ENCODE data around the gene ELL2. TPM values are rescaled to one million over a fixed set of nuclear protein-coding genes. Genes with fewer than 3 reads are reported as not detected.

Gene ELL2
- total RNA-seq, 1 donor from 2014 or later: 14.2 TPM

- Histone ChIP-seq H2AFZ (replicated peaks) (no peak overlapping the region), H3K36me3 (no peaks in the 10 kb centered on the region), H3K4me3 (no peak overlapping the region), H3K4me1 (peaks cover 29% of the 10 kb centered on the region), H3K79me2 (ENCODE audit: low read depth) (no peaks in the 10 kb centered on the region), H4K20me1 (ENCODE audit: low read depth) (no peaks in the 10 kb centered on the region), H3K9me3 (ENCODE audit: low read depth) (no peaks in the 10 kb centered on the region), H3F3A (ENCODE audit: low read depth) (peaks cover 14% of the 10 kb centered on the region), H3K4me2 (no peak overlapping the region), H3K27ac (no peak overlapping the region), H3K9ac (no peak overlapping the region), H3K27me3 (no peaks in the 10 kb centered on the region)
- no peak overlapping the region for H3K4me3 Mint-ChIP-seq
- H3K27me3 Mint-ChIP-seq (ENCODE audit: insufficient read depth, low read depth): no peaks in the 10 kb centered on the region
- peaks cover 14% of the 10 kb centered on the region for H3K4me1 Mint-ChIP-seq
- TF ChIP-seq EZH2 (IDR thresholded peaks at IDR 0.05) (no peak), EZH2phosphoT487 (IDR thresholded peaks at IDR 0.05) (no peak), CTCF (IDR thresholded peaks at IDR 0.05) (no peak)
- no peak for DNase-seq (ENCODE audit: low spot score)
- H3K27ac Mint-ChIP-seq: no peak overlapping the region
- H3K36me3 Mint-ChIP-seq: no peaks in the 10 kb centered on the region
- no peaks in the 10 kb centered on the region for H3K9me3 Mint-ChIP-seq
Observed at GRCh38 chr5:95942414-95942813, 19.2 kb downstream of the ELL2 start.

GRCh38 chr5:95941756-95942155 is 19.9 kb downstream of the ELL2 start:
- H3K36me3 Mint-ChIP-seq: no peaks in the 10 kb centered on the region
- peaks cover 14% of the 10 kb centered on the region for H3K4me1 Mint-ChIP-seq
- Histone ChIP-seq H3K4me2 (peak overlapping the region; percentile 75), H3K27ac (peak overlapping the region; percentile 81), H2AFZ (replicated peaks) (no peak overlapping the region), H3K27me3 (no peaks in the 10 kb centered on the region), H3F3A (ENCODE audit: low read depth) (peaks cover 14% of the 10 kb centered on the region), H3K36me3 (no peaks in the 10 kb centered on the region), H3K9ac (no peak overlapping the region), H4K20me1 (ENCODE audit: low read depth) (no peaks in the 10 kb centered on the region), H3K4me3 (no peak overlapping the region), H3K4me1 (peaks cover 29% of the 10 kb centered on the region), H3K79me2 (ENCODE audit: low read depth) (no peaks in the 10 kb centered on the region), H3K9me3 (ENCODE audit: low read depth) (no peaks in the 10 kb centered on the region)
- no peak overlapping the region for H3K27ac Mint-ChIP-seq
- no peaks in the 10 kb centered on the region for H3K9me3 Mint-ChIP-seq
- H3K4me3 Mint-ChIP-seq: no peak overlapping the region
- TF ChIP-seq EZH2phosphoT487 (IDR thresholded peaks at IDR 0.05): no peak
- no peaks in the 10 kb centered on the region for H3K27me3 Mint-ChIP-seq (ENCODE audit: insufficient read depth, low read depth)
- no peak for DNase-seq (ENCODE audit: low spot score)

- peak overlapping the region; percentile 28 for H3K4me3 ChIP-seq
- no peak overlapping the region for H3K27ac Mint-ChIP-seq
Observed at GRCh38 chr5:95940758-95941682, 20.6 kb downstream of the ELL2 start.

More at GRCh38 chr5:95940758-95941682, 20.6 kb downstream of the ELL2 start:
- Mint-ChIP-seq H3K9me3 (no peaks in the 10 kb centered on the region), H3K4me1 (peaks cover 14% of the 10 kb centered on the region), H3K4me3 (no peak overlapping the region), H3K36me3 (peaks cover 3% of the 10 kb centered on the region), H3K27me3 (ENCODE audit: insufficient read depth, low read depth) (peaks cover 2% of the 10 kb centered on the region)
- Histone ChIP-seq H3F3A (ENCODE audit: low read depth) (peaks cover 14% of the 10 kb centered on the region), H3K79me2 (ENCODE audit: low read depth) (no peaks in the 10 kb centered on the region), H3K4me2 (peak overlapping the region; percentile 75), H3K27ac (peak overlapping the region; percentile 81), H3K36me3 (no peaks in the 10 kb centered on the region), H2AFZ (replicated peaks) (no peak overlapping the region), H3K27me3 (no peaks in the 10 kb centered on the region), H3K9me3 (ENCODE audit: low read depth) (no peaks in the 10 kb centered on the region), H3K4me1 (peaks cover 29% of the 10 kb centered on the region), H4K20me1 (ENCODE audit: low read depth) (no peaks in the 10 kb centered on the region), H3K9ac (no peak overlapping the region)
- DNase-seq (ENCODE audit: low spot score): peak; percentile 68
- no peak for TF ChIP-seq EZH2 (IDR thresholded peaks at IDR 0.05)
- TF ChIP-seq CTCF (IDR thresholded peaks at IDR 0.05): no peak
- TF ChIP-seq EZH2phosphoT487 (IDR thresholded peaks at IDR 0.05): no peak

Measured in neural progenitor cell (in vitro differentiated cells).